ENCODE data around the gene NUP58. TPM values are rescaled to one million over a fixed set of nuclear protein-coding genes. Genes with fewer than 3 reads are reported as not detected.

The NUP58 gene
- total RNA-seq, 1 donor from 2014 or later, result 64.3 TPM

DNA sequence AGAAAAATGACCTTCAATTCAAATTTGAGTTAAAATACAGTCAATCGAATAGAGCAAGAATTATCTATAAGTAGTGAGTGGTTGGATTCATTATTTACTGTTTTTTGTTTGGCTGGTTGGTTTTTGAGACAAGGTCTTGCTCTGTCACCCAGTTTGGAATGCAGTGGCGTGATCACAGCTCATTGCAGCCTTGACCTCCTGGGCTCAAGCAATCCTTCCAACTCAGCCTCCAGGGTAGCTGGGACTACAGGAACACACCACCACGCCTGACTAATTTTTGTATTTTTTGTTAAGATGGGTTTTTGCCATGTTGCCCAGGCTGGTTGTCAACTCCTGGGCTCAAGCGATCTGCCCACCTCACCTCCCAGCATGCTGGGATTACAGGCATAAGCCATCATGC is 39.2 kb upstream of the NUP58 start:
- intact Hi-C loops (cut with DNase I), result no loop called here
- no peak for DNase-seq (ENCODE audit: extremely low spot score in 2 of 2)
- H3K27me3 ChIP-seq, result no peaks in the 10 kb centered on the region
- H3K9me3 ChIP-seq, result no peaks in the 10 kb centered on the region
- no peak overlapping the region for H3K4me3 ChIP-seq
- no peaks in the 10 kb centered on the region for H3K4me1 ChIP-seq
- no peak for TF ChIP-seq POLR2A (IDR thresholded peaks at IDR 0.05)
- TF ChIP-seq POLR2AphosphoS5 (IDR thresholded peaks at IDR 0.05; ENCODE audit: insufficient read depth in 1 of 2, low read depth in 1 of 2), result no peak
- peaks cover 0 to 79% of the 10 kb centered on the region in 2 donors for H3K36me3 ChIP-seq
- no peak overlapping the region for H3K27ac ChIP-seq

DNA sequence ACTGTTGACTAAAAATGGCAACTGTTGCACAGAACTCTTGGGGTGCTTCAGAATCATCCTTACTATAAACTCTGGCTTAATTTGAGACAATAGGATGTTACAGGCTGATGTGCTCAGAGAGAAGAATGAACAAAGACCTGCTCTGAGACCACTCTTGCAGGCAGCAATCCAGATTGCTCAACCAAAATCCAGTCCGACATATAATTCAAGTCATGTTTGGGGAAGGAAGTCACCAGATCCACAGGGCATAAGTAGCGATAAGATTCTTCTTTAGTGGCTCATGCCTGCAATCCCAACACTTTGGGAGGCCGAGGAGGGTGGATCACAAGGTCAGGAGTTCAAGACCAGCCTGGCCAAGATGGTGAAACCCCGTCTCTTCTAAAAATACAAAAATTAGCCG is 34.7 kb upstream of the NUP58 start:
- Histone ChIP-seq H3K36me3 (peaks cover 0 to 48% of the 10 kb centered on the region in 2 donors), H3K27me3 (no peaks in the 10 kb centered on the region), H3K27ac (no peak overlapping the region), H3K4me1 (no peaks in the 10 kb centered on the region), H3K9me3 (no peaks in the 10 kb centered on the region), H3K4me3 (no peak overlapping the region)
- DNase-seq (ENCODE audit: extremely low spot score in 2 of 2), result no peak
- intact Hi-C loops (cut with DNase I), result no loop called here
- no peak for TF ChIP-seq POLR2A (IDR thresholded peaks at IDR 0.05)
- TF ChIP-seq, protein P1, sequence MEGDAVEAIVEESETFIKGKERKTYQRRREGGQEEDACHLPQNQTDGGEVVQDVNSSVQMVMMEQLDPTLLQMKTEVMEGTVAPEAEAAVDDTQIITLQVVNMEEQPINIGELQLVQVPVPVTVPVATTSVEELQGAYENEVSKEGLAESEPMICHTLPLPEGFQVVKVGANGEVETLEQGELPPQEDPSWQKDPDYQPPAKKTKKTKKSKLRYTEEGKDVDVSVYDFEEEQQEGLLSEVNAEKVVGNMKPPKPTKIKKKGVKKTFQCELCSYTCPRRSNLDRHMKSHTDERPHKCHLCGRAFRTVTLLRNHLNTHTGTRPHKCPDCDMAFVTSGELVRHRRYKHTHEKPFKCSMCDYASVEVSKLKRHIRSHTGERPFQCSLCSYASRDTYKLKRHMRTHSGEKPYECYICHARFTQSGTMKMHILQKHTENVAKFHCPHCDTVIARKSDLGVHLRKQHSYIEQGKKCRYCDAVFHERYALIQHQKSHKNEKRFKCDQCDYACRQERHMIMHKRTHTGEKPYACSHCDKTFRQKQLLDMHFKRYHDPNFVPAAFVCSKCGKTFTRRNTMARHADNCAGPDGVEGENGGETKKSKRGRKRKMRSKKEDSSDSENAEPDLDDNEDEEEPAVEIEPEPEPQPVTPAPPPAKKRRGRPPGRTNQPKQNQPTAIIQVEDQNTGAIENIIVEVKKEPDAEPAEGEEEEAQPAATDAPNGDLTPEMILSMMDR (IDR thresholded peaks at IDR 0.05), result no peak
- no peak for TF ChIP-seq POLR2AphosphoS5 (IDR thresholded peaks at IDR 0.05; ENCODE audit: insufficient read depth in 1 of 2, low read depth in 1 of 2)

DNA sequence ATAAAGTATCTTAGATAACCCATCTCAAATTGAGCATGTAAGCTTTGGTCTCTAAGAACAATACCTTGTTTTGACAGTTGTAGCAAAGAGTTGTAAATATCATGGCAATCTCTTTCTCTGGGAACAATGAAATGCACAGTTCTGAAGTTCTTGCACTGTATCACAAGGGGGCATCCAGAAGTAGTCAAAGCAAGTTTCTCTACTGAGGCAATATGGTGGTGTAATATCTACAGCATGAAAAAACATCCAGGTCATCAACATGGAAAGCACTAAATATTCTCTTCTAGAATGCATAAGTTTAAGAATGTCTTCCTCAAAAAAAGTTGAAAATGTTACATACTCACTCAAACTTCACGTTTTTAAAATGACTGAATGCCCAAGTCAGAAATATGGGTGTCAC is 33.7 kb upstream of the NUP58 start:
- intact Hi-C loops (cut with DNase I), result no loop called here
- TF ChIP-seq POLR2AphosphoS5 (IDR thresholded peaks at IDR 0.05; ENCODE audit: insufficient read depth in 1 of 2, low read depth in 1 of 2) (no peak), POLR2A (IDR thresholded peaks at IDR 0.05) (no peak)
- TF ChIP-seq, protein P1 (IDR thresholded peaks at IDR 0.05), result no peak
- Histone ChIP-seq H3K4me3 (no peak overlapping the region), H3K27ac (no peak overlapping the region), H3K36me3 (peaks cover 0 to 37% of the 10 kb centered on the region in 2 donors), H3K9me3 (no peaks in the 10 kb centered on the region), H3K27me3 (no peaks in the 10 kb centered on the region), H3K4me1 (no peaks in the 10 kb centered on the region)
- no peak for DNase-seq (ENCODE audit: extremely low spot score in 2 of 2)

DNA sequence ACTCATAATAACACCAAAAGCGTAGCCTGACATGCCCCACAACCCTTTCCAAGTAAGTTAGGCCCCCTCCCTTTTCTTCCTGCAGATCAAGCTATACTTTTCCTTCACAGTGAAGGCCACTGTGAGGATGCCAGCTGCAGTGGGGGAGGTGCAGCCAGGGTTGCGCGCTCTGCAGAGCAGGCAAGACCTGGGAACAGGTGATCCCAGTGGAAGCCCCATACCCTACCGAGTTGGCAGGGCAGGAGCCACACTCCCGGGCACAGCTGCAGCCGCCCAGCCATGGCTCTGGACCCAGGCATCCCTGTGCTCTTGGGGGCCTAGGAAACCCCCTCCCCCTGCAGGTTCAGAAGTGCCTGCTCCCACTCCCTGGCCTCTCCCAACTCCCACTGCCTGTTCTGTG is 32.9 kb upstream of the NUP58 start:
- H3K27me3 ChIP-seq, result no peaks in the 10 kb centered on the region
- H3K36me3 ChIP-seq, result peaks cover 0 to 30% of the 10 kb centered on the region in 2 donors

DNA sequence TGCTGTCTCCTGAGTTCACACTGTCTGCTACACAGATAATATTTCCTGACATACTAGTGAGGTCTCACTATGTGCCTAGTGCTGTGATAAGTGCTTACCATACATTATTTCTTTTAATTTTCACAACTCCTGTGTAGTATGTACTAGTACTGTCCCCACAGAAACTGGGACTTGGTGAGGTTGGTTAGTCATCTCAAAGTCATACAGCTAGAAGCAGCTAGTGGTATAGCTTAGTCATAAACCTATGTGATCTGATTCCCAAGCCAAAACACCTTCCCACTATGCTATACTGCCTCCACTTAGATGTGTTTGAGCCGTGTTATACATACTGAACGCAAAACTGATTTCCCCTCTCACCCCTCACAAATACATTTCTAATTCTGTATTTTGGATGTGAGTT is 24.7 kb upstream of the NUP58 start:
- no peak for DNase-seq (ENCODE audit: extremely low spot score in 2 of 2)
- intact Hi-C loops (cut with DNase I), result no loop called here
- no peak for TF ChIP-seq POLR2AphosphoS5 (IDR thresholded peaks at IDR 0.05; ENCODE audit: insufficient read depth in 1 of 2, low read depth in 1 of 2)
- no peak for TF ChIP-seq POLR2A (IDR thresholded peaks at IDR 0.05)
- TF ChIP-seq, protein P1 (IDR thresholded peaks at IDR 0.05), result no peak
- Histone ChIP-seq H3K36me3 (peaks cover 0 to 7% of the 10 kb centered on the region in 2 donors), H3K4me1 (peaks cover 4% of the 10 kb centered on the region), H3K4me3 (no peak overlapping the region), H3K9me3 (no peaks in the 10 kb centered on the region), H3K27me3 (no peaks in the 10 kb centered on the region), H3K27ac (no peak overlapping the region)

More for the DNA sequence above, 32.9 kb upstream of the NUP58 start:
- intact Hi-C loops (cut with DNase I), result no loop called here
- no peaks in the 10 kb centered on the region for H3K4me1 ChIP-seq
- no peak overlapping the region for H3K4me3 ChIP-seq
- no peak for DNase-seq (ENCODE audit: extremely low spot score in 2 of 2)
- H3K9me3 ChIP-seq, result no peaks in the 10 kb centered on the region
- no peak overlapping the region for H3K27ac ChIP-seq
- TF ChIP-seq, protein P1 (IDR thresholded peaks at IDR 0.05), result no peak
- no peak for TF ChIP-seq POLR2AphosphoS5 (IDR thresholded peaks at IDR 0.05; ENCODE audit: insufficient read depth in 1 of 2, low read depth in 1 of 2)
